Hematopoietic multipotent progenitor cell treated with erythropoietin and hydrocortisone succinate and interleukin-3 and kit ligand, for 6 days (in vitro differentiated cells): ENCODE data around the gene SPTSSA.
"Not testable (repeated sequence)": the region's sequence is repeated elsewhere in the genome, so short reads cannot be mapped to it uniquely, and the experiment has no call there.

Source experiments
- DNase-seq: peaks from one replicate; pipeline ENCODE4 v3.0.0-alpha.2; 2015

The SPTSSA gene

DNA sequence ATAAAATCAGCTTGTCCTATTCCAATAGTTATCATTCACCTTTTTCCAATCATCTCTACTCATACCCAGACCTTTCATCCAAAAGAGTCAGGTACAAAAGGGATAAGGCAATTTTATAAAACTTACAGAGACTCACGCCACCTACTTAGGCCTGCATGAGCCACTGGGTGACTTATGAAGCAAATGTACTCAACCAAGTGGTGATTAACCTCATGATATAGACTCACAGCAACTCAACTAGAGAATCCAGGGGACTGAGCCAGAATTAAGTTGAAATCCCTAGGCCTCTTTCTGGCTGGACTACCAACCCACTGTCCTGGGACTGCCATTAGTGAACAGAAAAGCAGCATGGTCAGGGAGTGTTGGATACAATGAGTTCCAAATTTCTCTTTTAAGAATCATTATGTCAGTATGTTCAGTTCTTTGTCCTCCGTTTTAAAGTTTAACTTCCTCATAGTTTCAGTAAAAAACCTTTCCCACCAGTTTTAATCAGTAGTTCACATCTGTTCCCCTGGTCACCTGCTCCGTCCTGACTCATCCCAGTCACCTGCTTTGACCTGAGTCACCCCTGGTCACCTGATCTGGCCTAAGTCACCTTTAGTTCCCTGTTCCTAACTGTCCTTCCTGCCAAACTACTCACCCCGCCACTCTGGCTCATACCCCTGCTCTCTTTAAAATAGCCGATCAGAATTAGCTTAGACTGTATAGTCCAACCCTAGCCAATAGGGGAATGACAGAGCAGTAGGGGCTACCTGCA lies 36.8 kb downstream of the SPTSSA start:
- no peak for DNase-seq

DNA sequence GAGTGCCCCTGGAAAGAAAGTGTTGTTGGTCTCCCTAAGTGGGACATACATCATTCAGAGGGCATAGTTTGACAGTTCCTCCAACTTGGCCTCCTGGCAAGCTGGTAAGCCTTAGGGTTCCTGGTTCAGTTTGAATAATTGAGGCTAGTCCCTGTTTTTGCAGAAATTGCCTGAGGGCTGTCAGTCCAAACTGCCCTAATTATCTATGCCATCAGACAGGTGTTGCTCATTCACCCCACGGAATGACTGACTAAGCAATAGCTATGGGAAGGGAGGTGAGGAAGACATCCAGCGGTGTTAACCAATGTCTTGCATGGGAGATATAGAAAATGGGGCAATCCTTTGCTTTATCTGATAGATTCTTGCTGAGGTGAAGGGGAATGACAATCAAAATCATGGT lies 37.6 kb downstream of the SPTSSA start:
- no peak for DNase-seq

DNA sequence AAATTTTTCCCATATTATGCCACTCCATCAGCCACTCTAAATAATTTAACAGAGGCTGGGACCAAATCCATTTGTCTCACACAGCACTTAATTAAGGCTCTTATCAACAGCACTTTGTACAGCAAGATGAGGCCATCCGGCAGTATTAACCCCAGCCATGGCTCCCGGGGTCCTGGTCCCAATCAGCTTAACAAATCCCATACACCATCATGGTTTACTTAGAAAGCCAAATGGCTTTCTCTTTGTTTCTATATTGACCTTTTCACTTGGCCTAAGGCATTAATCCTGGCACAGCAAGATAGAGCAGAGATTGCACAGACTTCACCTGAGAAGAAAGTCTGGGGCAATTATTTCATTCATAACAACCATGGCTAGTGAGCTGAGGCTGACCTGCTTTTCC lies 38.6 kb downstream of the SPTSSA start:
- no peak for DNase-seq

DNA sequence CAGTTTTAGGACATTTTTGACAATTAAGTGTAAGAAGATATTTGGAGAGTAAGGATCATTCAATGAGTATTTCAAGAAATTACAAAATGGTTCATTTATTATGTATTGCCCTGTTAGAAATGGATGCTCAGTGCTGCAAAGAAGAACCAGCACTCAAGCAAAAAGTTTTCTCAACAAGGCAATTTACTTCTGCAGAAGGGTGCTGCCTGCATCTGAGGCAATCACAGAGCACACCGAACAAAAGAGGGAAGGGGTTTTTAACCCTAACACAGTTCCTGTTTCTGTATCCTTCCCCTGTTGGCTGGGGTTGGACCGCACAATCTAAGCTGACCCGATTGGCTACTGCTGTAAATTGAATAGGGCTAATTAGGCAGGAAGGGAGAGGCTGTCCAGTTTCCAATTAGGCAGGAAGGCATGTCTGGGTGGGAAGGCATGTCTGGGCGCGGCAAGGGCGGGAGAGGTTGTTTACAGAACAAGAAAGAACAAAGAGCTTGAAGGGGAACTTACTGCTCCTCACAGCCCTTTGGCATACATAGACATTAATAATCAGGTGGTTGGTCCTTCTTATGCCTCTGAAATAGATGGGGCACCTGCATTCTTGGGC lies 41.4 kb downstream of the SPTSSA start:
- no peak for DNase-seq

DNA sequence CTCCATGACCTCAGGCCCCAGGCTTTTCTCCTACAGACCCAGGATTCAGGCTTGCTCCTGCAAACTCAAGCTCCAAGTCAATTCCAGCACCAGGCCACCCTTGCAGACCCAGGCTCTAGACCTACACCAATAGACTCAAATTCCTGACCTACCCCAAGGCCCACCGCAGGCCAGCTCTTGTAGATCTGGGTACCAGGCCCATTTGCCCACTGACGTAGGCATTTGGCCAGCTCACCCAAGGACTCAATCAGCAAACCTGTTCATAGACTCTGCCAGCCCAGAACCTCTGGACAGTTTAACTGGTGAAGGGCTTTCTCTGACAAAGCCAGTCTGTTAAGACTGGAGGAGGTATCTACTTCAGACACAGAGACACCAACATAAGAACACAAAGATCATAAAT lies 52.3 kb downstream of the SPTSSA start:
- no peak for DNase-seq

DNA sequence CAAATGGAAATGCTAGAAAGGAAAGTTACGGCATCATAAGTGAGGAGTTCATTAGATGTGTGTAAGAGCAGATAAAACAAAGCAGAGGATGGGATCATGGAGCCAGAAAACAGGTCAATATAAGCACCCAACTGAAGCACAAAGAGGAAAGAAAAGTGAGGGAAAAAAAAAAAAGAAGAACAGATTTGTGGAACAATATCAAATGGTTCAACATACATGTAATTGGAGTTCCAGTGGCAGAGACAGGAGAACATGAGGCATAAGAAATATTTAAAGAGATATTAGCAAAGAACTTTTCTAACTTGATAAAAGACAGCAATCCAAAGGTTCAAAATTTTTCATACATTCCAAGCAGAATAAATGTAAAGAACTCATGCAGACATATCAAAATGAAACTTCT lies 54.1 kb downstream of the SPTSSA start:
- DNase-seq = no peak

DNA sequence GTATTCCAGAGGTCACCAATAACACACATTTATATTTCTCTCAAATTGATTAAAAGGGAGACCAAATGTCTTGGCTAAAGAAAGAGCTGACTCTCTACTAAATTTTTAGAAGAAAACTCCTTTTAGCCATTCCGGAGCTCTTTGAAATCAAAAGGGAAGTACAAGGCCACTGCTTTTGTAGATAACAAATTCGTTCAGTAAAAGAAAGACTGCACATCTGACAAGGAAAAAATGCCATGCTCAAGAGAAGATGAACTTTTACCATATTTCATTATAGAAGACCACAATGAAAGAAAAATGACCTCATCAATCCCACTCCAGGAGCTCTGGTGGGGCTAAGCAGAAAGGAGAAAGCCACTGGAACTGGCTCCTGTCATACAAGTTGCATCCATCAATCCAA lies 57.6 kb downstream of the SPTSSA start:
- DNase-seq = peak; percentile 35

DNA sequence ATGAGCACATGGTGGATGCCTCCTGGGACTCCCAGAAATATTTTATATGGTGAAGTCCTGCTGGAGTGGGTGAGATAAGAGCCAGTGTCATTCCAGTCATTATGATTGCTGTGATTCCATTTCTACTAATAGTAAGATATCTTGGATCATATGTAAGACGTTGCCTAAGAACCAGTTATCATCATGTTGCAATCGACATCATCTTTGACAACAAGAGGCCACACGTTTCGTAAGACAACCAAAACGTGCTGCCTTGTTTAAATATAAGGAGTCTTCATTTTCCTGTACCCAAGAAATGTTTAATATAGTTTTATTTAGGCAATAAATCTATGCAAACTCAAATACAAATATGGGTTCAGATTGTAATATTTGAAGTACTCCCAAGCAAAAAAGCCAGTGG lies 58.4 kb downstream of the SPTSSA start:
- DNase-seq = peak; percentile 62

DNA sequence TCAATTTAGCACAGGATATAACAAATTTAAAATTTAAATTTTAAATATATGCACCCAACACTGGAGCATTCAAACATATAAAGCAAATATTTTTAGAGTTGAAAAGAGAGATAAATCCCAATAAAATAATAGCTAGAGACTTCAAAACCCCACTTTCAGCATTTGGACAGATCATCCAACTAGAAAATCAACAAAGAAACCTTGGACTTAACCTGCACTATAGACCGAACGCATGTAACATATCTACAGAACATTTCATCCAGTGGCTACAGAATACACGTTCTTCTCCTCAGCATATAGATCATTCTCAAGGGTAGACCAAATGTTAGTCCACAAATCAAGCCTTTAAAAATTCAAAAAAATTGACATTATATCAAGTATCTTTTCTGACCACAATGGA lies 64.0 kb downstream of the SPTSSA start:
- DNase-seq = no peak

DNA sequence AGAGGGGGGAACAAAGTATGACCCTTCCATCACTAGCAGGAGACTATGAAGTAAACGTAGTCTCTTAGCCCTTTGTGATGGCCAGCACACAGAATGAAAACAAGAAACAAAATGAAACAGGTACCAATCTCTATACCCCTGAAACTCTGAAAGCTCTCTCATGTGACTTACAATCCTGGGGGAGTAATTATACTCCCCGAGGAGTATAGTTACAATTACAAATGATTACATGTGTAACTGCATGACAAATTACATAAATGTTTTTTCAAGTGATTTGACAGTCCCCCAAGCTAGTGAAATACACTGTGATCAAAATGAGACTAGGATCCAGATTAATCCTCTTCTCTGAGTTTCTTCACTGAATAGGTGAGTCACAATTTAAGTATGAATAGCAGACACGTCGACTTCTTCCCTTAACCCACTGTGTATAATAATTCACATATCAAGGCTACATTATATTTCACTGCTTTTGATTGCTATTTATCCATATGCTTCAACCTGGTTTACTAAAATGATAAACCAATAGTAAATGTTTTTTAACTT lies 74.0 kb downstream of the SPTSSA start:
- no peak for DNase-seq

DNA sequence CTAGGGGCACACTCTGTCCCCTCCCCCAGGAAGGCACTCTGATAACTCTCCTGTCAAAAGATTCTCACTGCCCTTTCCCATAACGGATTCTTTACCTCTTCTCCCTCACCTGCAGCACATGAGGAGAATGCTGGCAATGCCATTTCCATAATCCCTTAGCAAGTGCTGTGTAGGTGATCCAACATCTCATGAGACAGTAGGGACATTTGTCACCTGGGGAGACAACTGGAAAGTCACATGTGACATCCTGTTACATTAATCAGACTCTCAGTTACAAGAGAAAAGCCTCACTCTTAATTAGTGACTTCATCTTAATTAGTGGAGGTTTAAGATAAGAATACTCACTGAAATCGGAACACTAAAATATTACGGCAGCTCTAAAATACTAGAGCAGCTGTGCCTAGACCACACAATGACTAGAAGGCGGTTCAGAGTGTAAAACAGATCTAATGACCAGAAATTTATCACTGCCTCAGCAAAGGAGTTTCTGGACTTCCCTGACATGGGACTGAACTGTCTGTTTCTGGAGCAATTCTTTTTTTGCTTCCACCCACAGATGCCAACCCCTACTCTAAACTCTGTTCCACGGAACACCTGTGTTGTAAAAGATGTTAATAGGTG lies 75.1 kb downstream of the SPTSSA start:
- no peak for DNase-seq

DNA sequence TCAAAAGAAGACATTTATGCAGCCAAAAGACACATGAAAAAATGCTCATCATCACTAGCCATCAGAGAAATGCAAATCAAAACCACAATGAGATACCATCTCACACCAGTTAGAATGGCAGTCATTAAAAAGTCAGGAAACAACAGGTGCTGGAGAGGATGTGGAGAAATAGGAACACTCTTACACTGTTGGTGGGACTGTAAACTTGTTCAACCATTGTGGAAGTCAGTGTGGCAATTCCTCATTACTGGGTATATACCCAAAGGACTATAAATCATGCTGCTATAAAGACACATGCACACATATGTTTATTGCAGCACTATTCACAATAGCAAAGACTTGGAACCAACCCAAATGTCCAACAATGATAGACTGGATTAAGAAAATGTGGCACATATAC lies 76.2 kb downstream of the SPTSSA start:
- not testable (repeated sequence) for DNase-seq

DNA sequence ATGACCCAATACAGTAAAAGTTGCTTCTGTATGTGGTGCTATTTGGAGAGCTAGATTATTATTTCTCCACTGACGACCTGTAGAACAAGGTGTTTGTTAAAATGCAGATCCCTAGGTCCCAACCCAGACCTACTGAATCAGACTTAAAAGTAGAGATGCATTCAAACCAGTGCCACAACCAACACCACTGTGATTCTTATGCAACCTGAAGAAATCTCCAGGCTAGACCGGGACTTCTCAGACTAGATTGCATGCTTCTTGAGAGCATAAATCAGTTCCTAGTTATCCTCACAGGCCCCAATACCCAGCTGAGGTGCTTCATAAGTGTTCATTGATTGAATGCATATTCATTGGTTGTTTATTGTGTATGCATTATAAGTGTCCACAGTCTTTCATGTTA lies 78.2 kb downstream of the SPTSSA start:
- no peak for DNase-seq
